Activated gamma-delta T cell treated with Interleukin-2 at 50 U/mL for 16 hours (primary cell): ENCODE results near the gene GJD3.

ENCODE experiments used
- DNase-seq: peaks from one replicate; pipeline ENCODE4 v3.0.0-alpha.2; 2020

Gene GJD3

DNA sequence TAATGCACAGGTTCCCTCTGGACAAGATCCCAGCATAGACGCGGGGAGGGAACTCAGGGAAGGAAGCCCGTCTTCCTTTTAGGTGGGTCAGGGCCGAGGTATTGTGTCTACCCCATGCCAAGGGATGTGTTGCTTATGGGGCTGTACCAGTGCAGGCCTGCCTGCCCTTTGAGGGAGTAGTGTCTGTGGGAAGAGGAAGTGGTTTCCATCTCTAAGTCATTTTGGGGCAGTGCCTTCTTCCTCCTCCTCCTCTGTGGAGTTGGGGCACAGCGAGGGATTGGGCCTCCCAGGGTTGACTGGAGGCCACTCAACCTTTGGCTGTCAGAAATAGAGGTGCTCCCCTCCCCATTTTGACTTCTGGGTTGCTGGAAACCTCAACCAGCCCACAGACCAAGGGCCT lies 26.5 kb downstream of the GJD3 start:
- DNase-seq = no peak

DNA sequence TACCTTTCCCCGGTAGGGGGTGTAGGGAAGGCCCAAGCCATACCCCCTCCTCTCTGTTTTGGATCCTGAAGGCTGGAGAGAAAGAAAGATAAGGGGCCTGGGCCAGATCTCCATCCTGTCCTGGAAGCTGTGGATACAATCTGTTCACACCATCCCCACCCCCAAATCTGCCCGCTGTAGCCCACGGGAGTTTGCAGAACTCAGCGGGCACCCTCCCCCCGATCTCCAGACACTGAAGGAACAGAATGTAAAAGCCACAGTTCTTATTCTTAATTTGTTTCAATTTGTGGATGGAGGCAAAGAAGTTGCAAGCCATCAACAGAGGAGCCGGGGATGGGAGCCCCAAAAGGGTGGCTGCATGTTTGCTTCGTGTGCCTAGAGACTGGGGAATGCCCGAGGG lies 27.2 kb downstream of the GJD3 start:
- no peak for DNase-seq

DNA sequence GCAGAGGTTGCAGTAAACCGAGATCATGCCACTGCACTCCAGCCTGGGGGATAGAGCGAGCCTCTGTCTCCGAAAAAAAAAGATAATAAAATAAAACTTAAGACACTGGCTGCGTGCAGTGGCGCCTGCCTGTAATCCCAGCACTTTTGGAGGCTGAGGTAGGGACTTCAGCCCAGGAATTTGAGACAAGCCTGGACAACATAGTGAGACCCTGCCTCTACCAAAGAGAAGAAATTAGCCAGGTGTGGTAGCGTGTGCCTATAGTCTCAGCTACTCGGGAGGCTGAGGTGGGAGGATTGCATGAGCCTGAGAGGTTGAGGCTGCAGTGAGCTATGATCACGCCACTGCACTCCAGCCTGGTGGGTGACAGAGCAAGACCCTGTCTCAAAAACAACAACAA lies 28.9 kb downstream of the GJD3 start:
- DNase-seq = no peak

DNA sequence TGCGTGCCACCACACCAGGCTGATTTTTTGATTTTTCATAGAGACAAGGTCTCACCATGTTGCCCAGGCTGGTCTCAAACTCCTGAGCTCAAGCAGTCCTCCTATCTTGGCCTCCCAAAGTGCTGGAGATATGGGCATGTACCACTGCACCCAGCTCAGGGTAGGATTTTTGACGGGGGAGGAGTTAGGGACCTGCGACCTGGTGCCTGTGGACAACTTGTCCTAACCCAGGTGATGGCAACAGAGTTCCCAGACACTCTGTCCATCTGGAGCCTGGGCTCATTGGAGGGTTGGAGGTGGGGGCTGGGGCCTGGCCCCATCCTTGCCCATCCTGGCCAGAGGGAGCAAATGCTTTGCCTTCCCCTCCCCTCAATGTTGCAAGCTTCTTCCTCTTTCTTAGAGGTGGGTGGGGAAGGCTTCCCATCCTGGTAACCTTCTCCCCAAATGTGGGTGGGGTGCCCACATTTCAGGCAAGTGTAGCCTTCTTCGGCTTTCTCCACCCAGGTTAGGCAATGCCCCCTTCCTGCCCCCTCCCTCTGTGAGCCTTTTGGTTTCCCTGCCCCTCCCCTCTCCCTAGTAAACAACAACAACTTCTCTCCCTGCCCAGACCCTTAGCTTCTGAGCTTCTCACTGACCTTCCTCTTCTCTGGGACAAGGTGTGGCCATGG lies 30.6 kb downstream of the GJD3 start:
- no peak for DNase-seq

DNA sequence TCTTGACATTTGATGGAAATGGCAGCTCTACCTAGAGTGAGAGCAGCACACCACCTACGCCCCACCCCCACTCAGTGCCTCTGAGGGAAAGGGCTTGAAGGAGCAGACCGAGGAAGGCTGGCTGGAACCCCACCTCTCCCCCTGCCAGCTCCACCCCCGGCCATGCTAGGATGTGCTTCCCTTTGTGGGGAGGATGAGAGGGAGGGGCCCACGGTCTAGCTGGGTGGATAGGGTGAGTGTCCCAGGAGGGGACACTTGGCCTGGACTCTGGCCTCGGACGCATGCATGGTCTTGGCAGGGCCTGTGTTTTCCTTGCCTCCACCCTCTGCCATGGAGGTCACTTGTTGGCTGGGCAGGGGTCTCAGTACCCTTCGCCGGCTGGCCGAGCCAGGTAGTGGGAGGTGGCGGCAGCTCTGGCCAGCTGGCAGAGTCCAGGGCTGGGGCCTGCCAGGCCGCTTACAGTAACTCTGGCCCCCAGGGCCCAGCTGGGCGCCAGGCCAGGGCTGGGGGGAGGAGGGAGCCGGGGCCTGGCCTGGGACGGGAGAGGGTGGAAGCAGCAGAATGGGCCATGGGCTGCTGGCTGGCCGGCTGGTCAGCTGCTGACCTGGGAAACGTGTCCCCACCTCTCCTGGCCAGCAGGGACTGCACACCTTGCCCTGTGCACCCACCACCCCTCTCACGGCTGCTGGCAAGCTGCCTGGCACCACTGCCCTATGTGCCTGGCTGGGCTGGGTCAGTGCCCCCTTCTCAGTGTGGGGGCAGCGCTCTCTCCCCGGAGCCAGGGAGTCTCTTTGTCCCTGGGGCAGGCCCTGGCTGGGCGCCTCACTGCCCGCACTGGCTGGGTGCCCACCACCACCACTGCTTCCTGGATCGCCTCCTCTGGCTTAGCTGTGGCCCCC lies 32.5 kb downstream of the GJD3 start:
- no peak for DNase-seq

DNA sequence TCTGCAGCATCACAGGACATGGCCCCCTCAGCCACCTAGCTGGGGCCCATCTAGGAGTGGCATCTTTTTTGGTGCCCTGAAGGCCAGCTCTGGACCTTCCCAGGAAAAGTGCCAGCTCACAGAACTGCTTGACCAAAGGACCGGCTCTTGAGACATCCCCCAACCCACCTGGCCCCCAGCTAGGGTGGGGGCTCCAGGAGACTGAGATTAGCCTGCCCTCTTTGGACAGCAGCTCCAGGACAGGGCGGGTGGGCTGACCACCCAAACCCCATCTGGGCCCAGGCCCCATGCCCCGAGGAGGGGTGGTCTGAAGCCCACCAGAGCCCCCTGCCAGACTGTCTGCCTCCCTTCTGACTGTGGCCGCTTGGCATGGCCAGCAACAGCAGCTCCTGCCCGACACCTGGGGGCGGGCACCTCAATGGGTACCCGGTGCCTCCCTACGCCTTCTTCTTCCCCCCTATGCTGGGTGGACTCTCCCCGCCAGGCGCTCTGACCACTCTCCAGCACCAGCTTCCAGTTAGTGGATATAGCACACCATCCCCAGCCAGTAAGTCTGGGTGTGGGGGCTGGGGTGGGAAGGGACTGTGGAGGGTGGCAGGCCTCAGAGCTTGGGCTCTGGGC lies 33.6 kb downstream of the GJD3 start:
- DNase-seq = no peak

DNA sequence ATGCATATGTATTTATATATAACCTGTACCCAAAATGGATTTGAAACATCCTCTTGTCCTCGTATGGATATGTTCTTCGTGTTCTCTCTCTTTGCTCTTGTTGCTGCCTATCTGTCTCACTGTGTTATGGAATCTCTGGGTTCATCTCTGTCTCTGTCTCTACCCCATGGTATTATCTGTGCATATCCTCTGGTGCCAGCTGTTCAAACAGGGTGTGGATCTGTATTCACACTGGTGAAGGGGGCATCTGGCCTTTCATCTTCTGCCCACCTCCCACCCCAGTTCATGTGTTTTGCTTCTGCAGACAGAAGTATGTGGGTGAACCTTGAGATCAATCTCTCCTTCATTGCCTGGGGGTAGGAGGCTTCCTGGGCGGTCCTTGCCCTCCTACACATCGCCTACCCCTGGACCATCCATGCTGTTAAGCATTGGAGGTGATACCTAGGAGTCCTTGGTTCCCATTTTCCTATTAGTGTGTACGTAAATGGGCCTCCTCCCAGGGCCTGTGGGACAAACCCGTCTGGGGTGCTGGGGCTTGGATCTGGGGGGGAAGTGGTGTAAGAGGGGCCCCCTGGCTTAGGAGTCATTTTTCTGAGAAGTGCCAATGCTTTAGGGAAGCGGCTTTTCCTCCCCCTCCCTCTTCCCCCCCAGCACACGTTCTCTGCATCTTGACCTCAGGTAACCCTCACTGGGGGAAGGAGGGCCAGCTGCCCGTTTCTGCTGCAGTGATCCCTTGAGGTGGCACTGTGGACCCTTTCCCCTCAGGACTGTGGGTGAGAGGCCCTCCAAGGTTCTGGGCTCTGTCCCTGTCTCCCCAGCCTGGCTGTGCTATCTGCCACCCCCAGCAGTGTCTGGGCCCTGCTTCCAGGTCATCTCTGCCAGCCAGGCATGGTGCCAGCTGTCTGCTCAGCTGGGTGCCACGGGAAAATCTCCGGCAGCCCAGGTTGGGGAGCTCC lies 34.4 kb downstream of the GJD3 start:
- DNase-seq = no peak

DNA sequence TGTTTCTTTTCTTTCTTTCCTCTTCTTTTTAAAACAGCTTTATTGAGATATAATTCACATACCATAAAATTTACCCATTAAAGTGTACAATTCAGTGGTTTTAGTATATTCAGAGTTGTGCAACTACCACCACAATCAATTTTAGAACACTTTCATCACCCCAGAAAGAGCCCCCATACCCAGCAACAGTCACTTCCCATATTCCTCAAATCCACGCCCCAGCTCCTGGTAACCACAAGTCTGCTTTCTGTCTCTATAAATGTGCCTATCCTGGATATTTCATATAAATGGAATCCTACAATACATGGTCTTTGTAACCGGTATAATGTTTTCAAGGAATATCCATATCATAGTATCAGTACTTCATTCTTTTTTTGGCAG lies 36.2 kb downstream of the GJD3 start:
- DNase-seq = no peak

DNA sequence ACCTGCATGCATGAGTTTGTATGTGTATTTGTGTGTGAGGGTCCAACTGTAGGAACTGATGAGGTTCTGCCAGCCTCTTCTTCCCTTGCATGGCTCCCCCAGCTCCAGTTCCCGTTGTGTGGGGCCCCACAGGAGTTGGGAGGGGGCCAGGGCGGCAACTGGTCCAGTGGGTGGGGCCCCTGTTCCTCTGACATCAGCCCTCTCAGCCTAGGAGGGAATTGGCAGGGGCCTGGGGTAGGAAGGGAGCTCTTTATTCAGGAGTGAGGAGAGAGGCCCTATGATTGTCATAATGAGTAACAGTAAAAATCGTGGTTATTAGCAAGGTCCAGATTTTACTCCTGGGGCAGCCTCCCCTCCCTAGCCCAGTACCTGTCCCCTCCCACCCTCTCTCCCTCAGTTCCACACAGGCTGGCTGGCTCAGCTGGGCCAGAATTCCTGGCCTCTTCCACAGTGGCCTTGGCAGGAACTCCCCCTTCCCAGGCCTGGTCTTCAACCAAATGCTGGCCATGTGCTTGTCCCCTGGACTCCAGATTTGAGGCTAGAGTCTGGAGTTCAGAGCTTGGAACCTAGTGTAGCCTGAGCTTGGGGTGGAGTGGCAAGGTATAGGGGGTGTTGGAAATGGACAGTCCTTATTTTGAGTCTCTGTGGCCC lies 36.7 kb downstream of the GJD3 start:
- DNase-seq = no peak

DNA sequence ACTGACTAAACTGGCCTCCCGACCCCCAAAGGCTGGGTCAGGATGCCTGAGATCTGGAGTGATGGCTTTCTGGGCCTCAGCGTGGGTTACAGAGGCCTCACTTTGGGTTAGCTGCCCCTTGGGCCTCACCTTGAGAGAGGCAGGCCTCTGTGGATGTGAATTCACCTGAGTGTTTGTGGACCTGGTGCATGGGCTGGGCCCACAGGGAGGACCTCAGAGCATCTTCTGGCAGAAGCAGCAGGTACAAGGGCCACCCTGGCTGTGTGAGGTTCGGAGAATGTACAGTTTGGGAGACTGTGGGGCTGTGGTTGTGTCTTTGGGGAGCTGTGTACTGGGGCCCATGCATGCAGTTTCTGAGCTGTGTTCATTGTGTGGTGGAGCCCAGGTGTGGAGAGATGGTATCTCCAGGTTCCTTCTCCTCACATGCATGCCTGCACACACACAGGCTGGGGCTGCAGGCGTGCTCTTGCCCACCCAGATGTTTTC lies 37.2 kb downstream of the GJD3 start:
- no peak for DNase-seq

DNA sequence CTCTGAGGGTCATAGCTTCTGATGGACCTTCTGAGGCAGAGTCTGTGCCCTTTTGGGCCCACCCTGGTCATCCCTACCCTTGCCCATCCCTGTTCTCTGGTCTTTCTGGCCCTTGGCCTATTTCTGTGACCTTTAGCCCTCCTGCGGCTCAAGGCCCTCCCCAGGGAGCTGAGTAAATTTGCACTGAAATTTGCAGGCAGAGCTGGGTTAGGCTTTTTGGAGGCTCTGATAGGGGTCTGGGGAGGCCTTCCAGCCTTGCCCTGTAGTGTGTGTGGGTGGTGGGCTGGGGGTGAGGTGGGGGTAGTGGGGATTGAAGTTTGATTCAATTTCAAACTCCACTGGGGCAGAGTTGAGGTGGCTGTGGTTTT lies 37.7 kb downstream of the GJD3 start:
- no peak for DNase-seq

DNA sequence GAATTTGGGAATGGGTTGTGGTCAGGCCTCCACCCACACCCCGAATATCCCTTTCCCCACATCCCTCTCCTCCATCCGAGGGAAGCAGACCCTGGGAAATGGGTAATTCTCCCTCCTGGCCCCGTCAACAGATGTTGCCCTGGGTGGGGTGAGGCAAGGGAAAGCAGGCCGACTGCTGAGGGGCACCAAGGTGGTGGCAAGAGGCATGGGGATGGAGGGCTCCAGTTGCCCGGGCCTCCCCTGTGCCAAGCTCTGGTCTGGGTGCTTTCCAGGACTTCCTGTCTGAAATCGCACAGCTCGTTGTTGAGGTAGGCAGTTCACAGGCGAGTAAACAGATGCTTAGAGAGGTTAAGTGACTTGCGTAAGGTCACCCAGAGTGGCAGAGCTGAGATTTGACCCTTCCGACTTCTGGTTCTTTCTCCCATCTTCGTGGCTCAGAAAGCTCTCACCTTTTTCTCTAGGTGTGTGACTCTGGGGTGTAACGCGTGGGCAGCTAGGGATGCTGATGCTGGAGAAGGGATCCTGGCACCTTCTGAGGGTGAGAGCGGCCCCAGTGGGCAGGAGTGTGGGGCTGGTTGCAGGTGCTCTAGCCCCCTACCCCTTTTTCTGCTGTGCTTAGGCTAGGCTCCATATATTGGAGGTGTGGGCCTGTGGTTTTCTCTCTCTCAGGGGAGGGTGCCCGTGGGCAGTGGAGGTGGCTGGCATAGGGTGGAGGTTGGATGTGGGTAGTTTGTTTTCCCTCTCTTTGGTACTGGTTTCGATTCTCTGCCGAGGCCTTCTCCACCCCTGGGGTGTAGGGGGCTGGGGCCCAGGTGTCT lies 38.3 kb downstream of the GJD3 start:
- peak; percentile 54 for DNase-seq

DNA sequence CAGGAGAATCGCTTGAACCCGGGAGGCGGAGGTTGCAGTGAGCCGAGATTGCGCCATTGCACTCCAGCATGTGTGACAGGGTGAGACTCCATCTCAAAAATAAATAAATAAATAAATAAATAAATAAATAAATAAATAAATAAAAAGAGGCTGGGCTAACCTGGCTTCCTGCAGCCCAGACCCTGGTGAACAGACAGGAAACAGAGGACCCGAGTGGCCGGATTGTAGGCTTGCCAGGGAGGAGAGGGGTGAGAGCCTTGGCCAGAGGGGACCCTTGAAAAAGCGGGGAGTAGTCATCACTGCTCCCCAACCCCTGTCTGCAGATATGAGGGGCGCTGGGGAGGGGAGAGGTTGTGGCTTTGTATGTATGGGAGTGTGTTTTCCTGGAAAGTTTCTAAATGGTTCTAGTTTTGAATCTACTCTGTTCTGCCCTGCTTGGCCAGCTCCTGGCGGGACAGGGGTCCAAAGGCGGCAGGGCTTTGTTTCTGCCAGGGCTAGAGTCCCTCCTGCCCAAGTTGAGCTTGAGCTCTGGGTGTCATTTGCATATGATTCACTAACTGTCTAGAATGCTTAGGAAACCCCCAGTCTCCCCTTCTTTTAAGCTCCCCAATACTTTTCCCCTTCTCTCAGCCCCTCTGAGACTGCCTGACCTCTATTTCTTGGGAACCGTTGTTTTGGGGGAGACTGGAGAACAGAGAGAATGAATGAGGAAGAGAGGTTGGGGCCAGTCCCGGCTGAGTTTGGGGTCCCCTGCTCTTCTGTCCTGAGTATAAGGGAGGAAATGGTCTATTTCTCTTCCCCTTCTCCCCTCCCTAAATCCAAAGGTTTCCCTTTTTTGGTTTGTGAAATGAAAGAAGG lies 39.2 kb downstream of the GJD3 start:
- no peak for DNase-seq

DNA sequence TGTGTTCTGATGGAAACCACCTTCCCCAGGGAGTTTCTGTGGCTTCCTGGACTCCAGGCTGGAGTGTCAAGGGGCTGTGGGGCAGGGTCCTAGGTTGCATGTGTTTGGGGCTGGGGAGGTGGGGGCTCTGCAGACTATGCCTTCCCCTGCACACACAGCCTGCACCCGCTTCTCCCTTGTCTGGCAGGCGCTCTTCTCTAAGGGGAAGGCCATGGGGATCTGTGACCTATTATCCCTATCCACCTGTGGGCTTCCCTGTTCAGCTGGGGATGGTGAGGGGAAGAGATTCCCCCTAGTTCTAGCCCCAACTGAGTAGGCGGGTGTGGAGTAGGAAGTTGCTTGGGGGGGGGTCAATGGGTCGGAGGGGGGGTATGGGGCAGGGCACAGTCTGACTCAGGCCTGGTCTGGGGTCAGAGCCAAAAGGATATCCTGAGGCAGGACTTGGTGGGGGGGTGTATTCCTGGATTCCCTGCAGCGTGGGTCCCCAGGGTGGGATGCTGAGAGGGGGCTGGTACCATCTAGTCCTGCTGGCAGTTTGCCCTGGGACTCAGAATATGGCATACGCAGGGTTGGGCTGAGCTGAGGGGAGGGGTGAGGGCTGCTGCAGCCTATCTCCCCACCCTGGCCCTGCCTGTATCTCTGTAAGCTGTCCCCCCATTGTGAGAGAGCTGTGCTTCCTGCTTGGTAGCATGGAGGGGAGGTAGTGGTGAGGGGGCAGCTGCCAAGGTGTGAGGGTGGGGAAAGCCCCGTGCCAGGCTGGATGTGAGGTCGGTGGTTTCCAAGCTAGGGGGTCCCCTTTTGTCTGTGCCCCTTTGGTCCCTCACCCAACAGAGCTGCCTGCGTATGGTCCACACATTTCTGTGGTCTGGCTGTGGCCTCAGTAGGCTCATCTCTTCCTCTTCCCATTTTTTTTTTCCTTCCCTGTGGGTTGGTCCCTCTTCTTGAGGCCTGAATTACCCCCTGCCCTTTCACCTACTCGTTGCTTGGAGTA lies 40.9 kb downstream of the GJD3 start:
- peak; percentile 77 for DNase-seq

DNA sequence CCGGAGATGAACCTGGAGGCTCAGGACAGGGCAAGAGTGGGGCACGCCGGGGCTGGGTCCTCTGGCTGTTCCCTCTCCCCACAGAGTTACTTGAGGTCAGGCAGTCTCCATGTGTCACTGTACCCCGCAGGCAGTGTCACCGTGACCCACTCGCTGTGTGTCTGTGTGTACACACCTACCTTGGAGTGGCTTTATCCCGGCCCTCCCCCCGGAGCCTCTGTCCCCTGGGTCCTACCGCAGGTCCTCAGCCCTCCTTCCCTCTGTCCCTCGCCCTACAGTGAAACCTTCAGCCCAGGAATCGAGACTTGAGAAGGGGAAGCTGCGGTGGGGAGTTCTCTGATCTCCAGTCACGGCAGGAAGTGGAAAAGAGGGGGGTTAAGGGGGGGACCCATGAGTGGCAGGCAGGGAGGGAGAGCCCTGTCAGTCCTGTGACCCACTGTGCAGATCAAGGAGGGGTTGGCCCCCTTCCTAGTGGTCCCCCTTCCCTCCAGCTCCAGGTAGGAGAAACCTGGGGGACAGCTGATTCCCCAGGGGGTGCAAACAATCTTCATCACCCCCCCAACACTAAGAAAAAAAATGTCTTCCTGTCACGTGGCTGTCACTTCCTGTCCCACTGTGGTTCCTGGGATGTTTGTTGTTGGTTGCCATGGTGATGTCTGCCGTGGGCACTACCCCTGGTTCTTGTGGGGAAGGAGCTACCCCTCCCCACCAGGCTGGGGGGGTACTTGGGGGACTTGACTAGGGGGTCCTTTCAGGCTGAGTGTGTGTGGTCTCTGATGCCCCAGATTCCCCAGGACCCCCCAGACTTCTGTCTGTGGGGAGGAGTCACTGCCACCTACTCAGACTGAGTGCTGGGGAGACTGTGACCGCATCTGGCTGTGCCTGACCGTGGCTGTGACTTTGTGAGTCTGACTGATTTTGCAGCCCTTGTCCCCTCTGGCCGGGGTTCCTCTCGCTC lies 41.9 kb downstream of the GJD3 start:
- peak; percentile 91 for DNase-seq

DNA sequence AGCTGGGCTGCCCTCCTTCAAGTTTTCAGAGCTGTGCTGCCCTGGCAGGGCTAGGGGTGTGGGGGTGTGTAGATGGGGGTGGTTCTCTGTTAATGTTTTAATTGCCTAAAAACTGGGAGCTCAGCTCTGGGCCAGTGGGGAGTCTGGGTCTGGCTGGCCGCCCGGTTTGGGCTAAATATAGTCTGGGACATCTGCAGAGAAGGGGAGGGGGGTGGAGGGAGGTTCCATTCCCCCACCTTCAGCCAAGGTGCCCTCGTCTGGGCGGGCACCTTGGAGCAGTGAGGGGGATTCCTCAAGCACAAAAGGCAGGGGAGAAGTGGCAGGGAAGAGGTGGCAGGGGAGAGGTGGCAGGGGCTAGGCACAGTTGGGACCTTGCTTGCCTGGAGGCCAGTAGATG lies 42.6 kb downstream of the GJD3 start:
- DNase-seq = no peak

DNA sequence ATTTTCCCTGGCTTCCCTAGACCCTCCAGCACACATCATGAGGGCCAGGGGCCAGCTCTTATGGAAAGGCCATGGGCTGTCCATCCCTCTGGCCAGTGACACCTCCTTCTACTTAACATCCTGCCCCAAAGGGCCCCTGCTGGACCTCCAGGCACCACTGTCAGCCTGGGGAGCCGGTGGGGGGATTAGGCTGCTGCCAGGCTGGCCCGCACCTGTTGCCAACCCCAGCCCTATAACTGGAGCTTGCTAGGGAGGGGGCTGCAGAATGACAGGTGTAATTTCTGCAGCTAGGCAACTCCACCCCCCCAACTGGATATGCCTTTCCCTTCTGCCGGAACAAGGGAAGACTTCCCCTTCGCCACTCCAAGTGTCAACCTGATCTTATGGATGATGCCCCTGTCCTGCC lies 43.0 kb downstream of the GJD3 start:
- no peak for DNase-seq
